Peyer's patch (tissue), 4 donors: ENCODE data around the gene ZNF738.

Source experiments
- CTCF ChIP-seq, 6 experiments: fragments of 450-650 bp in 4 of 6; fragments of 200-600 bp in 2 of 6; sonication (generic) in 1 of 6; IDR thresholded peaks; one replicate each; pipeline ENCODE4 v1.5.1; 2017 to 2019; ENCODE audit warnings: antibody characterized with exemption in 6 of 6, mild to moderate bottlenecking in 3 of 6, moderate library complexity in 1 of 6
- POLR2A ChIP-seq, 2 donors: fragments of 450-650 bp; IDR thresholded peaks; one replicate each; pipeline ENCODE4 v1.5.1; 2017; ENCODE audit warnings: antibody characterized with exemption in 2 of 2, mild to moderate bottlenecking in 2 of 2, moderate library complexity in 2 of 2

DNA sequence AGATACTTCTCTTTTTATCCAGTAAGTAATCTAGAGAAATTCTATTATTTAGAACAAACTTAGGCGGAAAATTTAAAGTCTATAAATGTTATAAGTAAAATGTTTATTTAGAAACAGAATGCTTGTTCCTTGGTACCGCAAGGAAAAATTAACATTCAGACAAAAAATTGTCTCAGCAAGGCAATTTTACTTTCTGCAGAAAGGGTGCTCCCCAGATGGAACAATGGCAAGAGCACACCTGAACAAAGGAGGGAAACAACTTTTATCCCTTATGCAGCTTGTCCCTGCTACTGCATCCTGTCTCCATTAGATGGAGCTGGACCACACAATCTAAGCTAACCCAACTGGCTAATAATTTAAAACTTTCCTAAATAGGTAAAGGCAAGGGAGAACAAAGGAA, 23.1 kb upstream of the ZNF738 start:
- no peak for TF ChIP-seq CTCF (IDR thresholded peaks at IDR 0.05)
- TF ChIP-seq POLR2A (IDR thresholded peaks at IDR 0.05), result no peak
